Right lobe of liver (tissue), 6 donors: ENCODE data around the gene ZNF165. TPM values are rescaled to one million over a fixed set of nuclear protein-coding genes. Genes with fewer than 3 reads are reported as not detected.
A peak's percentile ranks its signal among the peaks of the same experiment; 100 is the strongest.

Source experiments
- ATAC-seq, 4 donors: fragments of 200-7000 bp; cut with Tn5 transposase; one replicate each; pipeline ENCODE4 v1.9.1; 2020; ENCODE audit warnings: mild to moderate bottlenecking in 4 of 4, moderate library complexity in 4 of 4
- DNase-seq, 3 donors: peaks; one replicate each; pipeline ENCODE4 v3.0.0-alpha.2; 2020
- H3K27ac ChIP-seq, 3 donors: fragments of 200-600 bp; one replicate each; pipeline ENCODE4 v1.8.0; 2022
- H3K27me3 ChIP-seq, 2 donors: fragments of 200-600 bp; one replicate each; pipeline ENCODE4 v1.8.0; 2022
- H3K36me3 ChIP-seq, 4 donors: fragments of 200-600 bp; sonication (generic) in 1 of 4; one replicate each; pipeline versions ENCODE4 v1.5.1 to v1.8.0; 2017 to 2022; ENCODE audit warnings: control low read depth in 1 of 4
- H3K4me1 ChIP-seq, 4 donors: fragments of 200-600 bp; sonication (generic) in 1 of 4; one replicate each; pipeline versions ENCODE4 v1.5.1 to v1.8.0; 2017 to 2022; ENCODE audit warnings: control low read depth in 1 of 4
- H3K4me3 ChIP-seq, 3 donors: fragments of 200-600 bp; one replicate each; pipeline ENCODE4 v1.8.0; 2022
- H3K9me3 ChIP-seq, 4 donors: fragments of 200-600 bp; sonication (generic) in 1 of 4; one replicate each; pipeline versions ENCODE4 v1.5.1 to v1.8.0; 2017 to 2022; ENCODE audit warnings: control low read depth in 1 of 4
- CTCF ChIP-seq, 4 donors: fragments of 200-600 bp in 3 of 4; fragments of 450-650 bp in 1 of 4; IDR thresholded peaks; one replicate each; pipeline versions ENCODE4 v1.5.1 to v1.8.0; 2016 to 2022; ENCODE audit warnings: antibody characterized with exemption in 4 of 4, mild to moderate bottlenecking in 2 of 4
- POLR2A ChIP-seq: fragments of 450-650 bp; IDR thresholded peaks from one replicate; pipeline ENCODE4 v1.6.1; 2017; ENCODE audit warnings: antibody characterized with exemption, mild to moderate bottlenecking
- WGBS: methylation state at CpG from one replicate; pipeline ENCODE4 v1.1.6; 2018; ENCODE audit warnings: low coverage, low lambda C conversion rate; ENCODE audit not compliant: insufficient coverage; ENCODE audit errors: missing lambda C conversion rate; 5-methylcytosine and 5-hydroxymethylcytosine counted together
- intact Hi-C, 2 donors: fragments of 100-400 bp; cut with DNase I; formaldehyde crosslinking; loops; one replicate each; pipeline versions ENCODE4 v1.11.2 to v1.14.1; 2022
- total RNA-seq, 6 experiments: library from RNA; depleted of rRNA in 2 of 6; stranded (reverse); fragments of >200 nt in 2 of 6; fragmentation: NEBNext Ultra II Directional in 3 of 6; extraction: Animal tissue kit (Norgen Biotek cat#: 25700) in 3 of 6; gene quantifications; one replicate each; pipeline versions ENCODE4 v1.1.0 to v1.2.4, GENCODE V29; 2016 to 2023
- donor health status: DM: no; HTN: yes; CAD: no.
- donor health status: DM: no; HTN: no; CAD: no.
- donor health status: DM: no; HTN: no; CAD: no.
- donor health status: DM: no; HTN: yes; CAD: no.
- donor health status: DM: no; HTN: yes; CAD: no.

The ZNF165 gene
- total RNA-seq, 6 experiments from 2014 or later = 0.24 to 3.0 (median 0.95) TPM

GRCh38 chr6:28105245-28105639 is 24.9 kb downstream of the ZNF165 start:
- H3K4me3 ChIP-seq = peak overlapping the region; percentile 65 to 72 (median 72)
- 30% methylated on average over 5 of the region's 5 CpGs for WGBS
- no peak for ATAC-seq
- H3K27me3 ChIP-seq = no peaks in the 10 kb centered on the region
- intact Hi-C loops = no loop called here
- H3K9me3 ChIP-seq = no peaks in the 10 kb centered on the region
- TF ChIP-seq CTCF (IDR thresholded peaks at IDR 0.05) (no peak), POLR2A (no peak)
- no peak overlapping the region for H3K27ac ChIP-seq
- no peak for DNase-seq
- no peaks in the 10 kb centered on the region for H3K36me3 ChIP-seq
- no peaks in the 10 kb centered on the region for H3K4me1 ChIP-seq

DNA sequence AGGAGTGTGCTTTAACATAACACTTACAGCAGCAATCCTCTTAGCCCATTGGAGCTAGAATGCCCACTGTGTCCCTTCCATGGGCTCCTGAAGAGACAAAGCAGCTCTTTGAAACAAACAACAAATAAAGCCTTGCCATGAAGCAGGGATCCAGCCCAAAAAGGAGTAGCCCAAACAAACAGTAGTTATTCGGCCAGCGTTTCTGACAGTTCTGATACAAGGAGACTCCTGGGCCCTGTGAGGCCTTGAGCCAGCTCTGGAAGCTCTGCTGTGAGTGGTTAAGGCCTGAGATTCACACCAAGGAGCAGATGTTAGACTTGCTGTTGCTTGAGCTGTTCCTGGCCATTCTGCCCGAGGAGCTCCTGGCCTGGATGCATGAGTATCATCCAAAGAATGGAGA is 27.1 kb downstream of the ZNF165 start:
- intact Hi-C loops = no loop called here
- Histone ChIP-seq H3K4me1 (no peaks in the 10 kb centered on the region), H3K36me3 (no peaks in the 10 kb centered on the region), H3K9me3 (no peaks in the 10 kb centered on the region), H3K4me3 (no peak overlapping the region), H3K27ac (no peak overlapping the region), H3K27me3 (no peaks in the 10 kb centered on the region)
- WGBS = 77% methylated on average over 3 of the region's 3 CpGs
- ATAC-seq = no peak
- DNase-seq = no peak
- TF ChIP-seq POLR2A (no peak), CTCF (IDR thresholded peaks at IDR 0.05) (no peak)

DNA sequence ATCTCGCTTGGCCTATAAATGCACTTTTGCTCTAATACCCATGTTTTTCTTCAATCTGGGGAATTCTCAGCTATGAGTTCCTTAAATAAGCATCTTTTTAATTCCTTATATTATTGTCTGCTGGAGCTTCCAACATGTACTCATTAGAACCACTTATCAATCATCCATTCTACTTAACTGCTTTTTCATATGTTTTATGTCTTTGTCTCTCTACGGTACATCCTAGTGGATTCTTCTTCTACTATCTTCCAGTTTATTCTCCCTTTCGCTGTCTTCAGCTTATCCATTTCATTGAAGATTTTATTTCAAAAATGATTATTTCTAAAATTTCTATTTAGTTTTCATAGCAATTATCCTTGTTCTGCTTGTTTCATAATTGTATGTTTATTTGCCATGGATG is 31.6 kb downstream of the ZNF165 start:
- 88% methylated on average over 3 of the region's 3 CpGs for WGBS

GRCh38 chr6:28115799-28116198 is 35.4 kb downstream of the ZNF165 start:
- WGBS = 71% methylated on average over 1 of the region's 2 CpGs
- Histone ChIP-seq H3K4me3 (no peak overlapping the region), H3K4me1 (no peaks in the 10 kb centered on the region), H3K27me3 (no peaks in the 10 kb centered on the region), H3K36me3 (peaks cover 0 to 38% (median 4%) of the 10 kb centered on the region in 4 donors), H3K27ac (no peak overlapping the region), H3K9me3 (no peaks in the 10 kb centered on the region)
- no peak for DNase-seq
- ATAC-seq = no peak
- intact Hi-C loops = no loop called here
- no peak for TF ChIP-seq POLR2A
- TF ChIP-seq CTCF (IDR thresholded peaks at IDR 0.05) = no peak

More for the DNA sequence above, 31.6 kb downstream of the ZNF165 start:
- Histone ChIP-seq H3K36me3 (peaks cover 0 to 8% (median 0%) of the 10 kb centered on the region in 4 donors), H3K27me3 (no peaks in the 10 kb centered on the region), H3K9me3 (no peaks in the 10 kb centered on the region), H3K4me3 (no peak overlapping the region), H3K27ac (no peak overlapping the region), H3K4me1 (no peaks in the 10 kb centered on the region)
- intact Hi-C loops = no loop called here
- DNase-seq = no peak
- TF ChIP-seq POLR2A (no peak), CTCF (IDR thresholded peaks at IDR 0.05) (no peak)
- no peak for ATAC-seq
